NCI-H82 treated with DMSO at 0.1 percent for 48 hours (cell line): Measurements from ENCODE around the gene IFNAR1.
"Not testable (repeated sequence)": the region's sequence is repeated elsewhere in the genome, so short reads cannot be mapped to it uniquely, and the experiment has no call there.

Experiments
- DNase-seq: peaks from one replicate; lab custom pipeline; 2025; ENCODE audit not compliant: unreplicated experiment; lab: John Stamatoyannopoulos, UW

Gene IFNAR1

DNA sequence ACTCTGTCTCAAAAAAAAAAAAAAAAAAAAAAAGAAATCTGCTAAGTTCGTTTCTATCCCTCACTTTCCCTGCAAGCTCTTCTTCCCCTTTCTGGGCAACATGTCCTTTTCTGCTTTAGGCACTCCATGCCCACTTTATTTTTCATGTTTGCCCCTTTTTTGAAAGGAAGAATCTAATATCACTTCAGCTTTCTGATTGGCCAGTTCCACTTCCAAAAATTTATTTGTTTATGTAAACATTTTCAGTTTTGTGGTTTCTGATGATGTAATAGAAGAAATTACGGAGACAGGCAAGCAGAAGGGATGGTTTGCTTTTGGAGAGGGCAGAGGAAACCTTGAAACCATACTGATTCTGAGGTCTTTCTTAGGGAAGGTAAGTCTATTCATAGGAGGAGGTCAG, 15.1 kb downstream of the IFNAR1 start:
- DNase-seq = no peak

DNA sequence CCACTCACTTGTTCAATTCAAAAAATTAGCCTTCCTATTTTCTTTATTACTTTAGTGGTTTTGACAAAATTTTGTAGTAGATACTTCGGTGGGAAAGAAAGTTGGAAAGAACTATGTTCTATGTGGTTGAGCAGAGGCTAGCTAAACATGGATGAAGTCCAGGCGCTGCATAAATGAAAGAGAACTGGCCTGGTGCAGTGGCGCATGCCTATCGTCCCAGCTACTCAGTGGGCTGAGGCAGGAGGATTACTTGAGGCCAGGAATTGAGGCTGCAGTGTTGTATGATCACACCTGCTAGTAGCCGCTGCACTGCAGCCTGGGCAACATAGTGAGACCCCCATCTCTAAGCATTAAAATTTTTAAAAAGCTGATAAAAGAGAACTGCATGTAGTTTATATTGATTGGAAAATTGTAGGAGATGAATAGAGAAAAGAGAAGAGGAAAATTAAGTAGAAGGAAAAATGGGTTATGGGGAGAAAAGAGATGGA, 21.0 kb downstream of the IFNAR1 start:
- no peak for DNase-seq

DNA sequence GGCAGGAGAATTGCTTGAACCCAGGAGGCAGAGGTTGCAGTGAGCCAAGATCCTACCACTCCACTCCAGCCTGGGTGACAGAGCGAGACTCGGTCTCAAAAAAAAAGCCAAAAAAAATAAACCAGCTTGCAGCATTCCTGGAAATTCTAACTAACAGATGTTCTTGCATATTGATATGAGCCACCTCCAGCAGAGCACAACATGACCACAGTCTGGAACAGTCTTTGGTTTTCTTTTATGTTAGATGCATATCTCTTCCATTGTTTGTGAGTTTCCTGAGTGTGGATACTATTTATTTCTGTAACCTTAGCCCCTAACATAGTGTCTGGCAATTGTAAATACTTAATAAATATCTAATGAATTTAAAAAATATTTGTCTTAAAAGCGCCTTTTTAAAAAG, 23.9 kb downstream of the IFNAR1 start:
- no peak for DNase-seq

DNA sequence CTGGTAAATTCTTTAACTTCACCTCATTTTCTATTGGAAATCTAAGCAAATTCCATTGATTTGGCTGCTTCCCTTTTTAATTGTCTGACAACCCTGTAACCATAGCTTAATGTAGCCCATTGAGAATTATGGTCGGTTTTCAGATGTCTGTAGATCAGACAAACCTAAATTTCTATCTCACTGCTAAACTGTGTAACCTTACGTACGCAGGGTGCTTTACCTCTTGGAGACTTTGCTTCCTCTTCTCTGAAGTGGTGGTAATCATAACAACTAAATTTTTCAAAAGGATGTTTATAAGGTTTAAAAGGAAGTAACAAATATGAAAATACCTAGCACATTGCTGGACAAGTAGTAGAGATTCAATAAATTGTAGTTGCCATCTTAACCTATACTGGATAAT, 25.9 kb downstream of the IFNAR1 start:
- DNase-seq = no peak

DNA sequence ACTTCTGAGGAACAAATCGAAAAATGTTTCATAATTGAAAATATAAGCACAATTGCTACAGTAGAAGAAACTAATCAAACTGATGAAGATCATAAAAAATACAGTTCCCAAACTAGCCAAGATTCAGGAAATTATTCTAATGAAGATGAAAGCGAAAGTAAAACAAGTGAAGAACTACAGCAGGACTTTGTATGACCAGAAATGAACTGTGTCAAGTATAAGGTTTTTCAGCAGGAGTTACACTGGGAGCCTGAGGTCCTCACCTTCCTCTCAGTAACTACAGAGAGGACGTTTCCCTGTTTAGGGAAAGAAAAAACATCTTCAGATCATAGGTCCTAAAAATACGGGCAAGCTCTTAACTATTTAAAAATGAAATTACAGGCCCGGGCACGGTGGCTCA, 30.6 kb downstream of the IFNAR1 start:
- no peak for DNase-seq

DNA sequence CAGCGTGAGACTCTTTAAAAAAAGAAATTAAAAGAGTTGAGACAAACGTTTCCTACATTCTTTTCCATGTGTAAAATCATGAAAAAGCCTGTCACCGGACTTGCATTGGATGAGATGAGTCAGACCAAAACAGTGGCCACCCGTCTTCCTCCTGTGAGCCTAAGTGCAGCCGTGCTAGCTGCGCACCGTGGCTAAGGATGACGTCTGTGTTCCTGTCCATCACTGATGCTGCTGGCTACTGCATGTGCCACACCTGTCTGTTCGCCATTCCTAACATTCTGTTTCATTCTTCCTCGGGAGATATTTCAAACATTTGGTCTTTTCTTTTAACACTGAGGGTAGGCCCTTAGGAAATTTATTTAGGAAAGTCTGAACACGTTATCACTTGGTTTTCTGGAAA, 31.2 kb downstream of the IFNAR1 start:
- no peak for DNase-seq

DNA sequence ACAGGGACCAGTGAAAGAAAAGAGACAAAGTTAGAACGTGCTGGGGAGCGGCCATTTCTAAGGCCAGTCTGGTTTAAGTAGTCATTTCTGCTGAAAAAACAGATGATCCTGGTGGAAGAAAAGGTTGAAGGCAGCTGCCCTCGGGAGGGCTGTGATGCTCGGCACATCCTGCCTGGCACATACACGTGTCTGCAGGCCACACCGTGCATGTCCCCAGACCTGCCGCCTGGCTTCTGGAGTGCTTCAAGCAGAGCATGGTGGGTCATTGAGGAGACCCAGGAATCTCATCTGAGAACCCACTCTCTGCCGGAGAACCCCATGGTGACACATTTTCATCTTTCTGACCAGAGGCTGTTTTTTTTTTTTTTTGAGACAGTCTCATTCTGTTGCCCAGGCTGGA, 32.4 kb downstream of the IFNAR1 start:
- no peak for DNase-seq

DNA sequence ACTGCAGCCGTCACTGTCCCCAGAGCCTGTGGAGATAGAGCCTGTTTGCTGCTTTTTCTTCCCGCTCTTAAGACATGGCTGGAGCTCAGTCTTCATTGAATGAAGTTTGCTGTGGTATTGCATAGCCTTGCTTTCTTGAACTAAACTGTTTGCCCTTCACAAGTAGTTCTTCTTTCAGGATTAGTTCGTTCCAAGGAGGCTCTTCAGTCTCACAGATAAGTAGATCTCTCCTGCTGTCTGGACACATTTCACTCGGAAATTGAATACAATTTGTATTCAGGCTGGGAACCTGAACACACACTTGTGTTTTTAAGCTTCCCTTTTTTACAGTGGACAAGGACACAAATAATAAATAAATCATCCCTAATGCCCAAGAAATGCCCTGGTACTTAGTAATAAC, 34.7 kb downstream of the IFNAR1 start:
- DNase-seq = no peak

DNA sequence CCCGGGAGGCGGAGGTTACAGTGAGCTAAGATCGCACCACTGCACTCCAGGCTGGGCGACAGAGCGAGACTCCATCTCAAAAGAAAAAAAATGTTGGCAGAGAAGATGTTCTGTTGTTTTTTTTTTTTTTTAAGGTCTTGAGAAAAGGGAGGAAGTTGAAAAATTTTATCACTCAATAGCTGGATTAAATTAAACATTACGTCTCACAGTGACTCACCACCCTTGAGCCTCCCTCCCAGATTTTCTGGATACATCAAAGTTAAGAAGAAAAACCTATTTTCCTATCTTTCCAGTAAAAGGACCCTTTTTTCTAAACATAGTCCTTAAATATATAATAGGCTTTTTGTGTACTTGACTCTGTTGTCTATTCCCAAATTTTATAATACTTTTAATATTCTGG, 35.5 kb downstream of the IFNAR1 start:
- DNase-seq = no peak

DNA sequence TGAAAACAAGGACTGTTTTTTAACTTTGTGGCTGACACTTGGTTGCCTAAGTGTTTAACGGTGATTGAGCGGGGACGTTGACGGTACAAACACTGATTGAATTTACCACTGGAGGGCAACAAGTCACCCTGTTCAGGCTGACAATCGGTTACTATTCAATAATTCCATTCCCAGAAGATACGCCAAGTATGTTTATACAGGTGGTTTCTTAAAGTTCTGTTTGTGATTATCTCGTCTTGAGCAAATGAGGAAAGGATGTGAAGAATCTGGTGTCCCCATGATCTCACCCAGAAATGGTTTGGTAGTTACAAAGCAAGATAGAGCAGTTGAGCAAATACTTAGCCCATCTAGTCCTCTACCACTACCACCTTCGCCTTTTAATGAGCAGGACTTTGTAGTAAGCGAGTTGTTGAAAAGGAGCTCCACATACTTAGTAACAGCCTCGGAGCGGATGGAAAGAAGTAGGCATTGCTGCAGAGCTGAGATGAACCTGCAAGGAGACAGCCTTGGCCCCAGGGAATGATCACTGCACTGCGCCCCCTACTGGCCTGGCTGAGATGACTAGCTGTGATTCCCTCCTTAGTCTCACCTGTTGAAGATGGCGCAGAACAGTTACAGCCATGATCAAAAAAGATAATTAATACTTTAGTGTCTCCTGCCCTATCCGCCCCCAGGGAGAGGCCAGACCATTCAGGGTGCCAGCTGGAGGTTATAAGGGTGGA, 36.3 kb downstream of the IFNAR1 start:
- peak; percentile 55 for DNase-seq

DNA sequence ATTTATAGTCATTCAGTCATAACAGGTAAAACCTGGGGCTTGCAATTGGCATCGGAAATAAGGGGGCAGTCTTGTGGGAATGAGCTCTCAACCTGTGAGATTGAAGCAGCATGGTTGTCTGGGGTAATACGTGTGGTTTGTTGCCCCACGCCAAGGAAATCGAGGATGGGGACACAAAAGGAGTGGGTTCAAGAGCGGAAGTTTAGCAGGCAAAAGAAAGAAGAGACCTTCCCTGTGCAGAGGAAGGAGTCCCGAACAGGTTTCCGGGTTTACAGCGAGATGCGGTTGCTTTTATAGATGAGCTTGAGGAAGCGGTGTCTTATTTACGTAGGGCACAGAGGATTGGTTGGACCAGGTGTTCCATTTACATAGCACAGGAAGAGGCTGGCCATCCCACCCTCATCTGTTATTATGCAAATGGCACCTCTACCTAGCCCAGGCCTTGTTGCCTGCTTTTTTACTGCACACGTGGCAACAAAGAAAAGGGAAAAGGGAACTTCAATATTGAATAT, 37.3 kb downstream of the IFNAR1 start:
- peak; percentile 18 for DNase-seq

DNA sequence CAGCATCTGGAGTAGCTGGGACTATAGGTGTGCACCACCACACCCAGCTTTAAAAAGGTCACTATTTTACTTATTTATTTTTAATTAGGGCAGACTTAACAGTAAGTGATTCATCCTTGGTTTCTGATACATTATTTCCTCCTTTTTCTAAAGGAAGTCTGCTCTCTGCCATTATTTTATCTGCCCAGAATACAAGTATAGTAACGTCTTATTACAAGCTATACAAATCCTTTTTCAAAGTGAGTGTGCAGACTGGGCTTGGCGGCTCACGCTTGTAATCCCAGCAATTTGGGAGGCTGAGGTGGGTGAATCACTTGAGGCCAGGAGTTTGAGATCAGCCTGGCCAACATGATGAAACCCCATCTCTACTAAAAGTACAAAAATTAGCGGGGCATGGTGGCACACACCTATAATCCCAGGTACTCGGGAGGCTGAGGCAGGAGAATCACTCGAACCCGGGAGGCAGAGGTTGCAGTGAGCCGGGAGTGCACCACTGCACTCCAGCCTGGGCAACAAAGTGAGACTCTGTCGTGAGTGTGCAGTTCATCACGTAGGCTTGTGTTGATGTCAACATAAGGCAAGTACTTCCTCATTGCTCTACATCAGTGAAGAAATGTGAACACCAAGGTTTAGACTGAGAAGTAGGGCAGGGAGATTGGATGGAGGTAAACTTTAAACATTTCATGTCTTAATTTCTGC, 39.3 kb downstream of the IFNAR1 start:
- DNase-seq = not testable (repeated sequence)

DNA sequence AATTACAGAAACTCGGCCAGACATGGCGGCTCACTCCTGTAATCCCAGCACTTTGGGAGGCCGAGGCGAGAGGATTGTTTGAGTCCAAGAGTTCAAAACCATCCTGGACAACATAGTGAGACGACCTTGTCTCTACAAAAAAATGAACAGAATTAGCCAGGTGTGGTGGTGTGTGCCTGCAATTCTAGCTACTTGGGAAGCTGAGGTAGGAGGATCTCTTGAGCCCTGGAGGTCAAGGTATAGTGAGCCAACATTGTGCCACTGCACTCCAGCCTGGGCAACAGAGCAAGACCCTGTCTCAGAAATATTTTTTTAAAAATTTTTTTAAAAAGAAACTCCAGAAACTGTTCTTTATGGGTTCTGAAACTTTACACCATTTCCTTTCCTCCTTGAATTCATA, 40.1 kb downstream of the IFNAR1 start:
- DNase-seq = no peak

DNA sequence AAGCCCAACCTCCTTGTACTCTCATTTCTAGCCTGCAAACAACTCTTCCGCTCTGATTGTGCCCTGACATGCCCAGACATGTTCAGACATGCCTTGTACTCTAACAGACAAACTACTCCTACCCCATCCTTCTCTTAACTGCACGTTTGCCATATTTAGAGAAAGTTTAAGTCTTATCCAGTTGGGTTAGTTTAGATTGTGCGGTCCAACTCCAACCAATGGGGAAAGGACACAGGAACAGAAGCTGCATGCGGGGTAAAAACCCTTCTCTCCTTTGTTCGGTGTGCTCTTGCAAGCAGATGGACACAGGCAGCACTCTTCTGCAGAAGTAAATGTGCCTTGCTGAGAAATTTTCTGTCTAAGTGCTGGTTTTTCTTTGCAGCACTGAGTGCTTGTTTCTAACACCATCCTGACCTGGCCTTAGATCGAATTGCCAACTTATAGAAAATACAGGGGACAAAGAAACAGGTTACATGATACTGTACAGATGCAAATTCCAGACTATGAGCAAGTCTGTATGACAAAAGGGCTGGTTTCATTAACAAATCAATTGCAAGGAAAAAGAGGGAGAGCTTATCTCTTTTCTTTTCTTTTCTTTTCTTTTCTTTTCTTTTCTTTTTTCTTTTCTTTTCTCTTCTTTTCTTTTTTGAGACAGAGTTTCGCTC, 42.7 kb downstream of the IFNAR1 start:
- no peak for DNase-seq

DNA sequence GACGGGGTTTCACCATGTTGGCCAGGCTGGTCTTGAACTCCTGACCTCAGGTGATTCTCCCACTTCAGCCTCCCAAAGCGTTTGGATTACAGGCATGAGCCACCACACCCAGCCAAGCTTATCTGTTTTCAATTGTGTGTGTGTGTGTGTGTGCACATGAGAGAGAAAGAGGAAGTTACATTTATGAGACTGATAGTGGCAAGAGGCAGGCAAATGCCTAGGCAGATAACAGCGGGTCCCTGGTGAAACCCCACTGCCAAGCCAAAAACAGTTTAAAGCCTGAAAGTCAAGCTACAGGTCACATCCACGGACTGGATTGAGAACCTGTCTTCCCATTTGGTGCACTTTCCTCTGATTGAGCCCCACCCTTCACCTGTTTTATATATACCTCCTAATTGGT, 43.4 kb downstream of the IFNAR1 start:
- no peak for DNase-seq

DNA sequence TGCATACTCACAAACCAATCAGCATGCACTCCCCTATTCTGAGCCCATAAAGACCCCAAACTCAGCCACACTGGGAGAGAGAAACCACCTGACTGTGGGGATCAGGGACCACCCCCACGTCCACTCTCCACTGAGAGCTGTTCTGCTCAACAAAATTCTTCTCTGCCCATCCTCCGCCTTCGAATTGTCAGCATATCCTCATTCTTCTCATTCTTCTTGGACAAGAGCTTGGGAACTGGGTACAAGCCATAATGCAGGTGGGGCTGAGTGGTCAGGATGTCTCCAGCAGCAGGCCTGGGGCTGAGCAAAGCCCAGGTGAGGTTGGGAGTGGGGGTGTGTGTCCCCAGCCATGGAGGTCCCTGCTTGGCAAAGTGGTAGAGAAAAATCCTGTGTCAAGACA, 43.8 kb downstream of the IFNAR1 start:
- no peak for DNase-seq

DNA sequence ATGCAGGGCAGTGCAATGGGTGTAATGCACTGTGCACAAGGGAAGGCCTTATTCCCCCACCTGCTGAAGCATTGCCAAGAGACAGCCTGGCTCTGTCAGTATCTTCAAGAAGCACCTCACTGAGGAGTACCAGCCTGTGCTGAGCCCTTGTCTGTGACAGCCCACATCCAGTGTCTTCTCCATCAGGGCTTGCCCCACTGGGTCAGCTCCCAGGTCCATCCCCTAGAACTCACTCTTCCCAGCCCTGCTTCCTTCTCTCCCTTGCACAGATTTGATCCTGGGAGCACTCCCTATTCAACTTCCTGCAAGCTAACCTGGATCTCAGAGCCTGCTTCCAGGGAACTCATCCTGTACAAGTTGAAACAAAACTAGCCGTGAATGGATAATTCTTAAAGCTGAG, 44.8 kb downstream of the IFNAR1 start:
- DNase-seq = no peak

DNA sequence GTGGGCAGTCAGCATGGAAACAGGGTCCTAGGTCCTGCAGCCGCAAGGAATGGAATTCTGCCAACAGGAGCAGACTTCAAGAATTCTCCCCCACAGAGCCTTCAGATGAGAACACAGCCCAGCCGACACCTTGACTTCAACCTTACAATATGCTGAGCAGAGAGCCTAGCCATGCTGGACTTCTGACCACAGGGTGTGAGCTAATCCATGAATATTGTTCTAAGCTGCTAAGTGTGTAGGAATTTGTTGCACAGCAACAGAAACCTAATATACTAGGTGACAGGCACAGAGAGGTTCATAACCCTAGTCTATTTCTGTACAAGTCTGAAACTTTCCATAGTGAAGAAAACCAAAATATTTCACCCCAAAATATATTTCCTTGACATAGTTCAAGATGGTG, 45.5 kb downstream of the IFNAR1 start:
- DNase-seq = no peak

DNA sequence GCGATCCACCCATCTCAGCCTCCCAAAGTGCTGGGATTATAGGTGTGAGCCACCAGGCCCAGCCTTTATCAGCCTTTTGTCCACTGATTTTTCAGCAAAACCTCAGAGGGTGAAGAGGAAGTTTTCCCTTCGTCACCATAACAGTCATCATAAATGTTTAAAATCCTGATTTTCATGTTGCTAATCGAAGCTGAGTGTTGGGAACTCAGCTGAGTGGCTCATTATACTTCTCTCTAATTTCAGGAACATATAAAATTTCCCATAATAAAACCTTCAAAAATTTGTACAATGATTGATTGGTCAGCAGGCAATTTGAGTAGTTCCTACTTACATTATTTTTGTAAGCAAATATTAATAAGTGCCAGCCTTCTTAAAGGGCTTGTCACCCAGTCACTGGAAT, 46.6 kb downstream of the IFNAR1 start:
- DNase-seq = no peak

DNA sequence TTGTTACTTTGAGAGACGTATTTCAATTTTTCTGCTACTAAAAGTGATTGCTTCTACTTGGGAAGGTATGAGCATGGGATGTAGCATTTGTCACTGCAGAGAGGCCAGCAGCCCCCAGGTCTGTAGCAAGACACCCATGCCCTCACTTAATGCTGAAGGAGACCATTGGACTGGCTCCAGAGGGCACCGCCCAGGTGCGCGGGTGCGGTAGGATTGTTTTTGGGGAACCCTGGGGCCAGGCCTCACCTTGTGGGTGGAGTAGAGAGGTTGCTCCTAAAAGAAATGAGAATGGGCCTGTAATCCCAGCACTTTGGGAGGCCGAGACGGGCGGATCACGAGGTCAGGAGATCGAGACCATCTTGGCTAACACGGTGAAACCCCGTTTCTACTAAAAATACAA, 47.8 kb downstream of the IFNAR1 start:
- DNase-seq = no peak

DNA sequence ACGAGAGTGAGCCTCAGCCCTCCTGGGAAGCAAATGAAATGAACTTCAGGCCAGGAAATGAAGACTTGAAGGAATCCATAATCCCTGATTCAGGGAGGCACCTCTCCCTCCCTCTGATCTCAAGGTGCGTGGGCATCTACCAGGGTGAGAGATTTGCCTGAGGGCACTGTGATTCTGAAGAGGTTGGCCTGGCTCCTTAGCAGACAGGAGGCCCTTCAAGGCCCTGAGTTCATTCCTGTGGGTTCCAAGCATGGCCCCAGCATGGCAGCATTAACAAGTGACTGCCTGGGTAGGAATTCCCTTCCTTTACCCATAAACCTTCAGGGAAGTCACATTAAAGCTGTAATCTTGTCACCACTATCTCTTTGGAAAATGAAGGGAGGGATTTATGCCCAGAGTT, 48.7 kb downstream of the IFNAR1 start:
- no peak for DNase-seq

DNA sequence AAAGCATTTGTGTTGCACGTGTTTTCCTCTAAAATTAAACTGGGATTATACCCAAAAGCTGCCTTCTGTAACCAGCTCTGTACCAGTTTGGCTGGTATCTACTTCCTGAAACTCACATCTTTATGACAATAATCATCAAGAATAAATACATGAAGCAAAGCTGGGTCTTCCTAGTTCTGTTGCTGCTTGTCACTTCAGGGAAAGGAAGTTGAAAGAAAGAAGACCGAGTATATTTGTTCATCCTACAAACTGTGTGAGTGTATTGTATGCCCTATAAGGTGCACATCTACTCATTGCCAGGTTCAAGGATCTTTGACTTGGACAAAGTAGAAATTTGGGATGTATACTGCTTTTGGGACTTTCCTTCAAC, 49.3 kb downstream of the IFNAR1 start:
- DNase-seq = no peak
